GM13977 (cell line): ENCODE data around the gene PLXNB3.
"Not testable (repeated sequence)": the region's sequence is repeated elsewhere in the genome, so short reads cannot be mapped to it uniquely, and the experiment has no call there.

Experiments used
- DNase-seq: peaks from one replicate; pipeline ENCODE4 v3.0.0; 2012; ENCODE audit warnings: low spot score
- CTCF ChIP-seq: IDR thresholded peaks from 2 replicates; pipeline ENCODE4 v1.5.1; 2012; ENCODE audit warnings: mild to moderate bottlenecking, control low read depth; ENCODE audit not compliant: insufficient read depth; ENCODE audit errors: extremely low read depth, missing control alignments
- in situ Hi-C: fragments of 300-500 bp; cut with MboI; formaldehyde crosslinking; loops from one replicate; pipeline ENCODE4 v1.12.0; 2022; ENCODE audit warnings: low sequenced_read_pairs, low pct_unique_long_range_greater_than_20kb, mixed read lengths, inconsistent platforms; ENCODE audit not compliant: unreplicated experiment

PLXNB3 gene

GRCh38 chrX:153738056-153738605 lies 25.9 kb upstream of the PLXNB3 start:
- in situ Hi-C loops: no loop called here

GRCh38 chrX:153739754-153740486 lies 24.1 kb upstream of the PLXNB3 start:
- in situ Hi-C loops: no loop called here
- DNase-seq: peak; percentile 7
- TF ChIP-seq CTCF: no peak

More at GRCh38 chrX:153738056-153738605, 25.9 kb upstream of the PLXNB3 start:
- peak; percentile 9 for DNase-seq
- no peak for TF ChIP-seq CTCF

- TF ChIP-seq CTCF: no peak
- in situ Hi-C loops: no loop called here
- no peak for DNase-seq
Measured at GRCh38 chrX:153740631-153741222, 23.3 kb upstream of the PLXNB3 start.

- in situ Hi-C loops: no loop called here
- no peak for TF ChIP-seq CTCF
- no peak for DNase-seq
Measured at GRCh38 chrX:153741446-153741845, 22.6 kb upstream of the PLXNB3 start.

- in situ Hi-C loops, DNase-seq: not testable (repeated sequence)
Measured at GRCh38 chrX:153742111-153742510, 21.9 kb upstream of the PLXNB3 start.

- DNase-seq, in situ Hi-C loops: not testable (repeated sequence)
Measured at GRCh38 chrX:153742796-153743467, 21.1 kb upstream of the PLXNB3 start.

GRCh38 chrX:153743468-153744209 lies 20.4 kb upstream of the PLXNB3 start:
- DNase-seq, in situ Hi-C loops: not testable (repeated sequence)
